Measurements from ENCODE around the gene NDUFA12. TPM values are rescaled to one million over a fixed set of nuclear protein-coding genes. Genes with fewer than 3 reads are reported as not detected.

Gene NDUFA12
- total RNA-seq, 8 experiments from 2014 or later = 138 to 334 (median 193) TPM

Other genes starting within 250 kb of the NDUFA12 start
- 100 to 1,000 TPM in 1 of 8 experiments, 10 to 100 TPM in 7; 31.1 to 178 (median 50.1) TPM for gene NR2C1, start 69.9 kb upstream of the NDUFA12 start, total RNA-seq
- gene FGD6, start 213.8 kb upstream of the NDUFA12 start, total RNA-seq = 10 to 100 TPM in 5 of 8 experiments, 1 to 10 TPM in 3; 5.0 to 63.9 (median 18.1) TPM
- 100 to 1,000 TPM in 4 of 8 experiments, 10 to 100 TPM in 4; 77.5 to 166 (median 99.5) TPM for gene VEZT, start 214.1 kb upstream of the NDUFA12 start, total RNA-seq

Measured in motor neuron (in vitro differentiated cells).